GM19025 (cell line): ENCODE data around the gene TGFBI.
"Not testable (repeated sequence)": the region's sequence is repeated elsewhere in the genome, so short reads cannot be mapped to it uniquely, and the experiment has no call there.

Experiments
- ATAC-seq: cut with Tn5 transposase; IDR thresholded peaks from one replicate; pipeline ENCODE4 v1.9.1; 2021; ENCODE audit warnings: mild to moderate bottlenecking, low read depth, moderate library complexity; ENCODE audit not compliant: unreplicated experiment

The TGFBI gene

GRCh38 chr5:136042665-136043121, 13.9 kb downstream of the TGFBI start:
- ATAC-seq, result no peak

- ATAC-seq, result no peak
These were observed 14.8 kb downstream of the TGFBI start for GRCh38 chr5:136043551-136043950.

- no peak for ATAC-seq
These were observed 15.3 kb downstream of the TGFBI start for GRCh38 chr5:136043968-136044610.

- ATAC-seq, result not testable (repeated sequence)
These were observed 16.2 kb downstream of the TGFBI start for GRCh38 chr5:136045026-136045425.

- no peak for ATAC-seq
These were observed 17.5 kb downstream of the TGFBI start for GRCh38 chr5:136046246-136046645.

GRCh38 chr5:136047858-136048257, 19.1 kb downstream of the TGFBI start:
- ATAC-seq, result no peak

- no peak for ATAC-seq
These were observed 20.2 kb downstream of the TGFBI start for GRCh38 chr5:136048966-136049365.

- ATAC-seq, result no peak
These were observed 22.9 kb downstream of the TGFBI start for GRCh38 chr5:136051486-136052220.

GRCh38 chr5:136052692-136053335, 24.0 kb downstream of the TGFBI start:
- no peak for ATAC-seq

GRCh38 chr5:136053336-136054141, 24.8 kb downstream of the TGFBI start:
- no peak for ATAC-seq

GRCh38 chr5:136054142-136055019, 25.6 kb downstream of the TGFBI start:
- no peak for ATAC-seq

- ATAC-seq, result no peak
These were observed 27.0 kb downstream of the TGFBI start for GRCh38 chr5:136055612-136056309.

GRCh38 chr5:136056336-136056735, 27.5 kb downstream of the TGFBI start:
- no peak for ATAC-seq

GRCh38 chr5:136056771-136057335, 28.1 kb downstream of the TGFBI start:
- no peak for ATAC-seq

GRCh38 chr5:136057401-136058038, 28.7 kb downstream of the TGFBI start:
- no peak for ATAC-seq

- no peak for ATAC-seq
These were observed 29.5 kb downstream of the TGFBI start for GRCh38 chr5:136058039-136058971.

GRCh38 chr5:136058972-136059354, 30.2 kb downstream of the TGFBI start:
- no peak for ATAC-seq
